OCI-LY1 (cell line): Measurements from ENCODE around the gene OGFR.

Experiments used
- H2AFZ ChIP-seq: fragments of 200-600 bp; sonication (generic), shearing (Covaris generic); 2 replicates; pipeline ENCODE4 v1.6.0; 2014; ENCODE audit warnings: antibody characterized with exemption, mild to moderate bottlenecking, low read length
- H3F3A ChIP-seq: fragments of 200-600 bp; sonication (generic), shearing (Covaris generic); 2 replicates; pipeline ENCODE4 v1.6.0; 2014; ENCODE audit warnings: mild to moderate bottlenecking, antibody characterized with exemption, low read length, moderate library complexity; ENCODE audit not compliant: insufficient read depth
- H3K27ac ChIP-seq: fragments of 200-600 bp; sonication (generic); 2 replicates; pipeline ENCODE4 v1.5.1; 2014; ENCODE audit warnings: low read length, mixed run types, mild to moderate bottlenecking, low read depth; ENCODE audit not compliant: poor library complexity, severe bottlenecking
- H3K27me3 ChIP-seq: fragments of 200-600 bp; sonication (generic); 2 replicates; pipeline ENCODE4 v1.6.0; 2014; ENCODE audit warnings: antibody characterized with exemption, mild to moderate bottlenecking, low read length, moderate library complexity; ENCODE audit not compliant: insufficient read depth
- H3K36me3 ChIP-seq: fragments of 200-600 bp; sonication (generic); 2 replicates; pipeline ENCODE4 v1.6.1; 2014; ENCODE audit warnings: mild to moderate bottlenecking, antibody characterized with exemption, low read length, moderate library complexity, mixed read lengths; ENCODE audit not compliant: insufficient read depth
- H3K4me1 ChIP-seq: fragments of 200-600 bp; sonication (generic); 2 replicates; pipeline ENCODE4 v1.5.1; 2014; ENCODE audit warnings: mild to moderate bottlenecking, low read length, moderate library complexity; ENCODE audit not compliant: insufficient read depth, severe bottlenecking
- H3K4me2 ChIP-seq: fragments of 200-600 bp; sonication (generic), shearing (Covaris generic); 2 replicates; pipeline ENCODE4 v1.6.1; 2014; ENCODE audit warnings: low read length
- H3K4me3 ChIP-seq: fragments of 200-600 bp; sonication (generic); 2 replicates; pipeline ENCODE4 v1.5.1; 2014; ENCODE audit warnings: low read length, low read depth, mild to moderate bottlenecking, mixed read lengths; ENCODE audit not compliant: poor library complexity, severe bottlenecking
- H3K79me2 ChIP-seq: fragments of 200-600 bp; shearing (Covaris generic); 2 replicates; pipeline ENCODE4 v1.6.1; 2016; ENCODE audit warnings: mixed run types, low read length, mixed read lengths; ENCODE audit not compliant: insufficient read depth
- H3K9ac ChIP-seq: fragments of 200-600 bp; sonication (generic), shearing (Covaris generic); 2 replicates; pipeline ENCODE4 v1.6.1; 2014; ENCODE audit warnings: mild to moderate bottlenecking, low read length, mixed read lengths
- H3K9me2 ChIP-seq: fragments of 200-600 bp; sonication (generic), shearing (Covaris generic); 2 replicates; pipeline ENCODE4 v1.6.1; 2014; ENCODE audit warnings: low read depth, mild to moderate bottlenecking, low read length, mixed read lengths
- H3K9me3 ChIP-seq: fragments of 200-600 bp; shearing (Covaris generic); 2 replicates; pipeline ENCODE4 v1.6.1; 2014; ENCODE audit warnings: low read length, mixed read lengths
- H4K20me1 ChIP-seq: fragments of 200-600 bp; sonication (generic), shearing (Covaris generic); 2 replicates; pipeline ENCODE4 v1.6.0; 2016; ENCODE audit warnings: mild to moderate bottlenecking, low read length; ENCODE audit not compliant: insufficient read depth
- CTCF ChIP-seq: fragments of 200-600 bp; sonication (generic), shearing (Covaris generic); IDR thresholded peaks from 2 replicates; pipeline ENCODE4 v1.5.1; 2017; ENCODE audit warnings: mild to moderate bottlenecking, antibody characterized with exemption, low read length, moderate library complexity, mixed read lengths
- EZH2 ChIP-seq: fragments of 200-600 bp; sonication (generic), shearing (Covaris generic); IDR thresholded peaks from 2 replicates; pipeline ENCODE4 v1.8.0; 2017; ENCODE audit warnings: borderline replicate concordance, mixed run types, mild to moderate bottlenecking, antibody characterized with exemption, low read length, moderate library complexity, mixed read lengths

The OGFR gene

GRCh38 chr20:62824476-62825332, 20.1 kb downstream of the OGFR start:
- peak overlapping the region; percentile 44; the same call in 1 of the 2 replicates for H3K9ac ChIP-seq
- peaks cover 10% of the 10 kb centered on the region; the same call in 1 of the 2 replicates for H3K27me3 ChIP-seq
- H2AFZ ChIP-seq, result no peak overlapping the region
- no peaks in the 10 kb centered on the region for H4K20me1 ChIP-seq
- H3K36me3 ChIP-seq, result no peaks in the 10 kb centered on the region
- TF ChIP-seq EZH2 (no peak), CTCF (no peak)
- no peaks in the 10 kb centered on the region for H3K9me3 ChIP-seq
- no peak overlapping the region for H3K27ac ChIP-seq
- peak overlapping the region; percentile 74 for H3K4me2 ChIP-seq
- no peaks in the 10 kb centered on the region for H3F3A ChIP-seq
- peaks cover 11% of the 10 kb centered on the region for H3K4me1 ChIP-seq
- H3K79me2 ChIP-seq, result no peaks in the 10 kb centered on the region
- H3K9me2 ChIP-seq, result no peaks in the 10 kb centered on the region
- H3K4me3 ChIP-seq, result peak overlapping the region; percentile 45

GRCh38 chr20:62825333-62825985, 20.8 kb downstream of the OGFR start:
- no peak overlapping the region for H3K9ac ChIP-seq
- H3K36me3 ChIP-seq, result no peaks in the 10 kb centered on the region
- TF ChIP-seq CTCF, result no peak
- no peak for TF ChIP-seq EZH2
- H3K79me2 ChIP-seq, result no peaks in the 10 kb centered on the region
- peaks cover 11% of the 10 kb centered on the region for H3K4me1 ChIP-seq
- no peaks in the 10 kb centered on the region for H3K9me3 ChIP-seq
- H3K9me2 ChIP-seq, result no peaks in the 10 kb centered on the region
- peak overlapping the region; percentile 10; the same call in 1 of the 2 replicates for H3K4me2 ChIP-seq
- no peaks in the 10 kb centered on the region for H3F3A ChIP-seq
- no peaks in the 10 kb centered on the region for H4K20me1 ChIP-seq
- H2AFZ ChIP-seq, result no peak overlapping the region
- H3K27me3 ChIP-seq, result peaks cover 10% of the 10 kb centered on the region; the same call in 1 of the 2 replicates
- H3K27ac ChIP-seq, result no peak overlapping the region
- no peak overlapping the region for H3K4me3 ChIP-seq

GRCh38 chr20:62825986-62826645, 21.5 kb downstream of the OGFR start:
- H3K4me2 ChIP-seq, result no peak overlapping the region
- H3K36me3 ChIP-seq, result no peaks in the 10 kb centered on the region
- no peak overlapping the region for H3K4me3 ChIP-seq
- H3K27me3 ChIP-seq, result peaks cover 10% of the 10 kb centered on the region; the same call in 1 of the 2 replicates
- no peaks in the 10 kb centered on the region for H4K20me1 ChIP-seq
- no peak overlapping the region for H3K27ac ChIP-seq
- no peak for TF ChIP-seq EZH2
- TF ChIP-seq CTCF, result no peak
- no peaks in the 10 kb centered on the region for H3K79me2 ChIP-seq
- no peak overlapping the region for H2AFZ ChIP-seq
- peaks cover 14% of the 10 kb centered on the region for H3K4me1 ChIP-seq
- H3K9ac ChIP-seq, result no peak overlapping the region
- no peaks in the 10 kb centered on the region for H3F3A ChIP-seq
- no peaks in the 10 kb centered on the region for H3K9me2 ChIP-seq
- H3K9me3 ChIP-seq, result no peaks in the 10 kb centered on the region
